ENCODE results near the gene CACNA1B.

GRCh38 chr9:138013273-138013672 lies 135.7 kb downstream of the CACNA1B start:
- TF ChIP-seq CTCF (IDR thresholded peaks at IDR 0.05; ENCODE audit: low read length) (no peak), EZH2phosphoT487 (IDR thresholded peaks at IDR 0.05; ENCODE audit: low read length) (no peak)
